CMK (cell line): ENCODE measurements around the gene ABCC4.
"Not testable (repeated sequence)": the region's sequence is repeated elsewhere in the genome, so short reads cannot be mapped to it uniquely, and the experiment has no call there.

Experiments
- DNase-seq: peaks from one replicate; pipeline ENCODE4 v3.0.0-alpha.2; 2010; ENCODE audit warnings: low read depth

ABCC4 gene

DNA sequence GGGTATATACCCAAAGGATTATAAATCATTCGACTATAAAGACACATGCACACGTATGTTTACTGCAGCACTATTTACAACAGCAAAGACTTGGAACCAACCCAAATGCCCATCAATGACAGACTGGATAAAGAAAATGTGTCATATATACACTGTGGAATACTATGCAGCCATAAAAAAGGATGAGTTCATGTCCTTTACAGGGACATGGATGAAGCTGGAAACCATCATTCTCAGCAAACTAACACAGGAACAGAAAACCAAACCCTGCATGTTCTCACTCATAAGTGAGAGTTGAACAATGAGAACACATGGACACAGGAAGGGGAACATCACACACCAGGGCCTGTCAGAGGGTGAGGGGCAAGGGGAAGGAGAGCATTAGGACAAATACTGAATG, 102.6 kb downstream of the ABCC4 start:
- DNase-seq: not testable (repeated sequence)

DNA sequence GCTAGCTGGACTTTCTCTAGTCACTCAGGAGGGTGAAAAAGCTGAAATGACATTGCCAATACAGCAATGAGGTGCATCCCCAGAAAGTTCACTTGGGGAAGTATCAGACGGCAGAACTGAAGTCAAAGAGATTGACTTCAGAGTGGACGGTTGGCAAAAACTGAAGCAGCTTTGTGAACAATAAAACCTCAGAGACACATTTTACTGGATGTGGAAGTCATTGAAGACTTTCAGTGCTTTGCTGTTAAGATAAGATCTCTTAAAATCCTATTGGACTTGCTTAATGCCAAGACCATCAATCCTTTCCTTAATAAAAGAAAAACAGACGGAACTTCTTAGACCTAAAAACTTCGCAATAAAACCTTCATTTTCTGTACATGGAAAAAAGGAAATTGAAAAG, 103.7 kb downstream of the ABCC4 start:
- no peak for DNase-seq

GRCh38 chr13:95195146-95195545, 106.1 kb downstream of the ABCC4 start:
- DNase-seq: no peak

- no peak for DNase-seq
Observed at GRCh38 chr13:95193509-95194230, 107.6 kb downstream of the ABCC4 start.

GRCh38 chr13:95192998-95193397, 108.3 kb downstream of the ABCC4 start:
- no peak for DNase-seq

GRCh38 chr13:95192564-95192945, 108.7 kb downstream of the ABCC4 start:
- DNase-seq: not testable (repeated sequence)

DNA sequence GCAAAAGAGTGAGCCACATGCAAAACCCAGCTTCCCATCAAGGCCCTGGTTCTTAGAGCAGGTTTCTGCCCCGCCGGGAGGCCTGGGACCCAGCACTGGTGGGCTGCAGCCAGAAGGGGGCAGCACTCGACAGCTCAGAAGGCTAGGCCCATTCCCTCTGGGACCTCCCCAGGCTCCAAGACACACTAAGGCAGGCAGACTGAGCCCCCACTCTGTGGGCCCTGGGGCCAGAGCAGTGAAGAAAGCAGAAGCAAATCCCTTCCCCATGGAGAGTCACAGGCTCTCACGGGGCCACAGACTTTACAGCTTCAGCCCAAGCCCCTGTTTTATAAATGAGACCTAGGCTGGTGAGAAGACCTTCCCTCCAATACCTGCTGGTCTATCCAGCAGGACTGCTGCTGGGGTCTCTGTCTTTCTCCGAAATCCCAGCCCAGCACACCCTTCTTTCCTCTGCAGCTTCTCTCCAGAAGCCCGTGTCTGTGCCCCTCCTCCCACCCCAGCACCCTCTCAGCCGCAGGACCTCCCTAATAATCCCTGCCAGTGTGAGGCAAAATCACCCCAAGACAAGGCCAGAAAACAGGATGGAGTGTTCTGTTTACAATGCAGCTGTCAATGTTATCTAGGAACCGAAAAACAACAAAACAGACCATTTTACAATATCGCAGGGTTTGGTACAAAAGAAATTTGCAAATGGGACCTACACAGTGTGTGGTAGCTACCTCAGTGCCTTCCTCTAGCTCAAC, 109.3 kb downstream of the ABCC4 start:
- DNase-seq: peak; percentile 74

- no peak for DNase-seq
Observed at GRCh38 chr13:95188128-95188527, 113.1 kb downstream of the ABCC4 start.

DNA sequence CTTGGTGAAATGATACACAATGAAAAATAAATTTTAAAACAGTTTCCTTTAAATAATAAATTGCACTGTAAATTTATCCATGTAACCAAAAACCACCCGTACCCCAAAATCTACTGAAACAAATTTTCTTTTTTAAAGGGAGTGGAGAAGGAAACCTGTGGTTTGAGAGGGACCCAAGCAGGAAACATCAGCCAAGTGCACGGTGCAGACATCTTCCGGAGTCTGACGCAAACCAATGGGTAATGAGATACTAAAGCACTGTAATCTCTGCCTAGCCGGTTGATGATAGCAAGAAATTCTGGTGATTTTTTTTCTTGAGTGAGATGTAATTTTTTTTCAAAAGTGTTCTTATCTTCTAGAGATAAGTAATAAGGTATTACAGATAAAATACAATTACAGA, 115.4 kb downstream of the ABCC4 start:
- peak; percentile 71 for DNase-seq

GRCh38 chr13:95185311-95185710, 115.9 kb downstream of the ABCC4 start:
- DNase-seq: no peak

- no peak for DNase-seq
Observed at GRCh38 chr13:95184317-95184716, 116.9 kb downstream of the ABCC4 start.

- DNase-seq: no peak
Observed at GRCh38 chr13:95182570-95183265, 118.5 kb downstream of the ABCC4 start.

GRCh38 chr13:95181586-95181985, 119.7 kb downstream of the ABCC4 start:
- DNase-seq: peak; percentile 45

GRCh38 chr13:95180513-95181245, 120.6 kb downstream of the ABCC4 start:
- DNase-seq: no peak

DNA sequence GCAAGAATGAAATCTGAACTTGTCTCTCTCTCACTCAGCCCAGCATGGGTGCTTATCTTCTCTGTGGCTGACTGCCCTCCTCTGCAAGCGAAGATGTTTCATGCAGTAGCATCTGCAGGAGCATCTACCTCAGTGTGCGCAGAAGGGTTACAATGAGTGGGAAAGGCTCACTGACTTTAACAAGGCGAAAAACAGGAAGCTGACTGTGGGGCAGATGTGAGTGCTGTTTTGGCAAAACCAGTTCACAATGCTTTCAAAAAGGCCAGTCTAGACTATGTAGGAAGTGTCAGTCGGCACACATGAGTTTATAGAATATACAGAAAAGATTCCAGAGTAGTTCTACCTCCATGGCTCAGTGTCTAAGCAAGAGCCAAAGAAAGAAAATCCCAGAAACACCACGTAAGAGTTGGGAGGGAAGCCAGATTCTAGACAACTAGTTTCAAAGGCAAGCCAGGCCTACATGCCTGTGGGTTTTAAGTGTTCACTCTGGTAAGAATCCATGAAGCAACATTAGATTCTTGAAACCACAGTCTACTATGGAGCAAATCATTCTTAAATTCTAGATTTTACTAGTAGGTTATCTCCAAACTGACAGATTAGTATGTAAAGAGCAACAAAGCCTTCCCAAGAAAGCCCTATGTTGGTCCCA, 124.5 kb downstream of the ABCC4 start:
- no peak for DNase-seq

GRCh38 chr13:95174517-95174916, 126.7 kb downstream of the ABCC4 start:
- DNase-seq: no peak

GRCh38 chr13:95168191-95168590, 133.1 kb downstream of the ABCC4 start:
- DNase-seq: no peak

DNA sequence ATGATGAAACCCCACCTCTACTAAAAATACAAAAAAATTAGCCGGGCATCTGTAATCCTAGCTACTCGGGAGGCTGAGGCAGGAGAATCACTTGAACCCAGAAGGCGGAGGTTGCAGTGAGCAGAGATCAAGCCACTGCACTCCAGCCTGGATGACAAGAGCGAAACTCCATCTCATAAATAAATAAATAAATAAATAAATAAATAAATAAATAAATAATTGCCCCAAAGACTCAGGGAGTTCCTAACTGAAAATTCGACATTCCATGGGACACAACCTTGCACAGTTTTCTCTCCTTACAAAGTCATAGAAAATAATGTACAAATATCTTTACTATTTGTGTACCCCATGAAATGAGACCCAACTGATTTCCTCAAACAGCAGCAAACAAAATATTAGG, 134.2 kb downstream of the ABCC4 start:
- not testable (repeated sequence) for DNase-seq

DNA sequence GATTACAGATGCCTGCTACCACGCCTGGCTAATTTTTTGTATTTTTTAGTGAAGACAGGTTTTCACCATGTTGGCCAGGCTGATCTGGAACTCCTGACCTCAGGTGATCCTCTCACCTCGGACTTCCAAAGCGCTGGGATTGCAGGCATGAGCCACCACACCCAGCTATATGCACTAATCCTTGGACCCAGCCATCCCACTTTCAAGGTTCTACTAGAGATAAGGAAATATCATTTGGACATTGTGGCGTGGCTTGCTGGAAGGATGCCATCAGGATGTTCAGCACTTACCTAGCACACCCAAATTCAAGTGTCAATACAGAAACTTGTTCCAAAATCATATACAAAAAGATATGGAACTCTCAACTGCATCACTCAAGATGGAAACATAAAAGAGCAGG, 136.4 kb downstream of the ABCC4 start:
- no peak for DNase-seq

DNA sequence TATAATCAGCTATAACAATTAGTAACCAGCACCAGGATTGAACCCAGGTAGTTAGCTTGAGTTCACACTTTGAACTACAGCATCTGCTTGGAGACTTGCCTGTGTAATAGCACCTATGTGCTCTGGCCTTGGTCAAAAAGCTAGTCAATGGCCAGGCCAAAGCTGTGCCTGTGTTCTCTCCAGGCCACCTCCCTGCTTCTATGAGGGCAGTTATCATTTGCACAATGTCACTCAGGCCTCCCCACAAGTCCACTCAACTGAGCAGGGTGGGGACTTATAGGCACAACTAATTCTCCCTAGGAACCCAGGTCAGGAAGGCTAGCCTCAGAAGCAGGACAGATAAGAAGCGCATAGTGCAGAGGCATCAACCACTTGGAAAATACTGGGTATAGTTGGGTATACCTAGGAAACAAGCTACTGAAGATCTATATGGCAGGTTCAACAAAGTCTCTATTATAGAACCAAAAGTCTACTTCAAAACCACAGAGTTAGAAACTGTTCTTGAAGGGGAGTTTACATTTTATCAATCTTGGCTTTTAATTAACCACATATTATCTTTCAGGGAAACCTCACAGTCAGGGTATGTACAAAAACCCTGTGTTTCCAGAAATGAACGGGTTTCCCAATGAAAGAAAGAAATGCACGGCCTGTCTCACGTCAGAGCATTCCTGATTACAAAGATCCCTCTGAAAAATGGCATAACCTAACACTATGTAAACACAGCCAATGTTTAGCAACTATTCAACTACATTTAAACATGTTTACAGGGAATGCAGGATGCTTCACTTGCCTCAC, 140.9 kb downstream of the ABCC4 start:
- DNase-seq: no peak

DNA sequence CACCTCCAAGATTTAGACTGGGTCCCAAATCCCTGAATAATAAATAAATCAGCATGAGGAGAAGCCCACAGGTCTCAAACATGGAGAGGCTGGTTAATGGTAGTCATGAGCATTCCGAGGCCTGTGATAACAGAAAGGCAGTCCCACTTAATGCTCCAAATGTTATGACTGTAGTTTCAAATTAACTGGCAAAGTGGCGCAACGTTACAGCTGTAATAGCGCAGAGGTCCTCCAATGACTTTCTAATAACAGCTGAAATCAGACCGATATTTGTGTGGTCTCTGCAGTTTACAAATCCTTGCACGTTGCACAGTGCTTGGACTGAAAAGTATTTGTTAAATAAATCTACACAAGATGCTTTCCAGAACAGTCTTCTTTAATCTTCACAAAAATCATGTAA, 141.8 kb downstream of the ABCC4 start:
- no peak for DNase-seq
